Skeletal muscle tissue (tissue), 1 donor: ENCODE measurements around the gene DCTD. TPM values are rescaled to one million over a fixed set of nuclear protein-coding genes. Genes with fewer than 3 reads are reported as not detected.

ENCODE experiments used
- total RNA-seq: library from RNA; depleted of rRNA; stranded (reverse); fragments of >200 nt; gene quantifications from one replicate; pipeline ENCODE4 v1.2.3, GENCODE V29; 2014

DCTD gene
- total RNA-seq, 1 donor from 2014 or later, result 48.5 TPM

Other genes with a start within 250 kb of the DCTD start
- gene WWC2, start 181.9 kb upstream of the DCTD start, total RNA-seq, result 15.1 TPM